NCI-H524 (cell line): ENCODE results near the gene TNNC1.

Experiments used
- DNase-seq, 2 experiments: peaks; one replicate each; lab custom pipeline; 2025; lab: John Stamatoyannopoulos, UW

Gene TNNC1

GRCh38 chr3:52432225-52432624, 21.6 kb downstream of the TNNC1 start:
- DNase-seq = no peak

GRCh38 chr3:52431459-52432223, 22.2 kb downstream of the TNNC1 start:
- DNase-seq = no peak

GRCh38 chr3:52430416-52430810, 23.4 kb downstream of the TNNC1 start:
- DNase-seq = no peak

- DNase-seq = no peak
Measured at GRCh38 chr3:52429779-52430415, 23.9 kb downstream of the TNNC1 start.

- DNase-seq = no peak
Measured at GRCh38 chr3:52429031-52429430, 24.8 kb downstream of the TNNC1 start.

GRCh38 chr3:52428151-52429005, 25.5 kb downstream of the TNNC1 start:
- peak; percentile 71 to 85 for DNase-seq

- no peak for DNase-seq
Measured at GRCh38 chr3:52423173-52423572, 30.7 kb downstream of the TNNC1 start.

GRCh38 chr3:52422669-52423068, 31.2 kb downstream of the TNNC1 start:
- no peak for DNase-seq

GRCh38 chr3:52420388-52420787, 33.5 kb downstream of the TNNC1 start:
- DNase-seq = no peak

GRCh38 chr3:52415800-52416199, 38.0 kb downstream of the TNNC1 start:
- no peak for DNase-seq

- DNase-seq = no peak
Measured at GRCh38 chr3:52408466-52408865, 45.4 kb downstream of the TNNC1 start.

GRCh38 chr3:52407779-52408178, 46.1 kb downstream of the TNNC1 start:
- no peak for DNase-seq

- DNase-seq = no peak
Measured at GRCh38 chr3:52406791-52407510, 46.9 kb downstream of the TNNC1 start.

- DNase-seq = no peak
Measured at GRCh38 chr3:52406231-52406661, 47.6 kb downstream of the TNNC1 start.

GRCh38 chr3:52405601-52406110, 48.2 kb downstream of the TNNC1 start:
- DNase-seq = no peak

GRCh38 chr3:52405066-52405465, 48.8 kb downstream of the TNNC1 start:
- DNase-seq = no peak

- no peak for DNase-seq
Measured at GRCh38 chr3:52404391-52404790, 49.5 kb downstream of the TNNC1 start.

GRCh38 chr3:52403955-52404354, 49.9 kb downstream of the TNNC1 start:
- DNase-seq = no peak

GRCh38 chr3:52403271-52403841, 50.5 kb downstream of the TNNC1 start:
- no peak for DNase-seq

GRCh38 chr3:52402706-52403270, 51.1 kb downstream of the TNNC1 start:
- no peak for DNase-seq

GRCh38 chr3:52402101-52402521, 51.7 kb downstream of the TNNC1 start:
- DNase-seq = no peak
